PC-9 (cell line): ENCODE results near the gene KIF5B.
A peak's percentile ranks its signal among the peaks of the same experiment; 100 is the strongest.

Experiments used
- CTCF ChIP-seq: fragments of 200-600 bp; sonication (generic); conservative IDR thresholded peaks from 2 replicates; pipeline ENCODE4 v1.6.1; 2017; ENCODE audit warnings: mixed run types, antibody characterized with exemption, mild to moderate bottlenecking, moderate library complexity
- EZH2 ChIP-seq: fragments of 200-600 bp; sonication (generic); IDR thresholded peaks from 2 replicates; pipeline ENCODE4 v1.8.0; 2017; ENCODE audit warnings: antibody characterized with exemption, low read depth

- TF ChIP-seq CTCF (peak; percentile 65), EZH2 (no peak)
Measured at GRCh38 chr10:32005050-32005449, 51.2 kb downstream of the KIF5B start.
